ENCODE measurements around the gene SLC8B1.

DNA sequence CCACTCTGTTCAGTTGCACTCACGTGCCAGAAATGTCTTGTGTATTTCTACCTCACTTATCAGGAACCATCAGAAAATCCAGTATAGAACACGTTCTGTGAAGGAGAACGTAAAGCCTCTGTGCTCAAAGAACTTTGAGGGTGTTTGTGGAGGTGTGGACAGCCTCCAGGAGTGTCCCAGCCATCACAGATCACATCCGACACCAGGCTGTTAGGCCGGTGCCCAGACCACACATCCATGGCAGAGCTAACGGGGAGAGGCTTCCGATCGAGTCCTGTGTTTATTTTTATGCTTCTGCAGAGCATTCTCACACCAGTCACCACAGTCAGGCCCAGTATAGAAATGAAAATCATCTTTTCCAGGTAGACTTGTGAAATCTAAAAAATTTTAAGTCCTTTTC, 60.1 kb downstream of the SLC8B1 start:
- TF ChIP-seq, protein P1, sequence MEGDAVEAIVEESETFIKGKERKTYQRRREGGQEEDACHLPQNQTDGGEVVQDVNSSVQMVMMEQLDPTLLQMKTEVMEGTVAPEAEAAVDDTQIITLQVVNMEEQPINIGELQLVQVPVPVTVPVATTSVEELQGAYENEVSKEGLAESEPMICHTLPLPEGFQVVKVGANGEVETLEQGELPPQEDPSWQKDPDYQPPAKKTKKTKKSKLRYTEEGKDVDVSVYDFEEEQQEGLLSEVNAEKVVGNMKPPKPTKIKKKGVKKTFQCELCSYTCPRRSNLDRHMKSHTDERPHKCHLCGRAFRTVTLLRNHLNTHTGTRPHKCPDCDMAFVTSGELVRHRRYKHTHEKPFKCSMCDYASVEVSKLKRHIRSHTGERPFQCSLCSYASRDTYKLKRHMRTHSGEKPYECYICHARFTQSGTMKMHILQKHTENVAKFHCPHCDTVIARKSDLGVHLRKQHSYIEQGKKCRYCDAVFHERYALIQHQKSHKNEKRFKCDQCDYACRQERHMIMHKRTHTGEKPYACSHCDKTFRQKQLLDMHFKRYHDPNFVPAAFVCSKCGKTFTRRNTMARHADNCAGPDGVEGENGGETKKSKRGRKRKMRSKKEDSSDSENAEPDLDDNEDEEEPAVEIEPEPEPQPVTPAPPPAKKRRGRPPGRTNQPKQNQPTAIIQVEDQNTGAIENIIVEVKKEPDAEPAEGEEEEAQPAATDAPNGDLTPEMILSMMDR (conservative IDR thresholded peaks at IDR 0.05 in 1 of 2, IDR thresholded peaks at IDR 0.05 in 1 of 2; ENCODE audit: low read depth in 1 of 2, low read length in 2 of 2), result no peak
- TF ChIP-seq EZH2 (IDR thresholded peaks at IDR 0.05; ENCODE audit: low read length, missing control alignments), result no peak

Measured in fibroblast of lung (primary cell).